GM12878 (cell line): ENCODE results near the gene SEC31B. TPM values are rescaled to one million over a fixed set of nuclear protein-coding genes. Genes with fewer than 3 reads are reported as not detected.

Source experiments
- ATAC-seq: fragments of 200-7000 bp; cut with Tn5 transposase; 3 replicates; pipeline ENCODE4 v1.9.1; 2020; ENCODE audit warnings: mild to moderate bottlenecking, moderate library complexity
- BruUV-seq: library from RNA; stranded (reverse); fragments of 400-500 nt; replicated peaks from 2 replicates; lab custom pipeline; 2021; lab: Mats Ljungman, UMichigan
- CTCF ChIA-PET: fragments of 300-600 bp; sonication (Branson Sonifier 250); formaldehyde crosslinking; extraction: SDS; loops from one replicate; lab custom pipeline; 2021; ENCODE audit warnings: inconsistent platforms; lab: Yijun Ruan, JAX
- POLR2A ChIA-PET: fragments of 350-600 bp; formaldehyde crosslinking; extraction: SDS; loops from one replicate; lab custom pipeline; 2021; ENCODE audit warnings: inconsistent platforms; lab: Charles Lee
- RAD21 ChIA-PET: fragments of 300-600 bp; sonication (Branson Sonifier 250); formaldehyde crosslinking; loops from one replicate; lab custom pipeline; 2023; ENCODE audit warnings: antibody characterized with exemption; ENCODE audit not compliant: unreplicated experiment; lab: Charles Lee
- SMC1A ChIA-PET: fragments of 300-600 bp; sonication (Branson Sonifier 250); formaldehyde crosslinking; loops from one replicate; lab custom pipeline; 2023; ENCODE audit not compliant: unreplicated experiment, uncharacterized antibody; lab: Charles Lee
- DNase-seq: peaks from one replicate; pipeline ENCODE4 v3.0.0-alpha.2; 2011; ENCODE audit warnings: low read depth, low spot score
- FAIRE-seq: peaks from 3 replicates; lab custom pipeline; 2011; peaks lifted over from hg19 to GRCh38; lab: Jason Lieb, UNC
- H2AFZ ChIP-seq: 2 replicates; pipeline ENCODE4 v1.6.0; 2011; ENCODE audit warnings: low read depth, low read length, control low read depth; ENCODE audit not compliant: control insufficient read depth
- H3K27ac ChIP-seq: 2 replicates; pipeline ENCODE4 v1.5.1; 2011; ENCODE audit warnings: control low read depth; ENCODE audit not compliant: control insufficient read depth, insufficient read depth
- H3K27me3 ChIP-seq, 2 experiments: replicated peaks in 1 of 2; 2 replicates each; pipeline versions ENCODE4 v1.6.0 to v1.6.1; 2011; ENCODE audit warnings: low read length in 1 of 2; ENCODE audit not compliant: control insufficient read depth in 2 of 2, insufficient read depth in 2 of 2
- H3K36me3 ChIP-seq, 2 experiments: 2 replicates each; pipeline ENCODE4 v1.5.1; 2011; ENCODE audit warnings: low read length in 1 of 2; ENCODE audit not compliant: control insufficient read depth in 2 of 2, insufficient read depth in 2 of 2
- H3K4me1 ChIP-seq: 2 replicates; pipeline ENCODE4 v1.6.1; 2011; ENCODE audit warnings: mild to moderate bottlenecking, low read length, moderate library complexity, mixed read lengths; ENCODE audit not compliant: control insufficient read depth, insufficient read depth
- H3K4me2 ChIP-seq: 2 replicates; pipeline ENCODE4 v1.6.0; 2011; ENCODE audit warnings: control low read depth; ENCODE audit not compliant: control insufficient read depth, insufficient read depth
- H3K4me3 ChIP-seq: fragments of 200-600 bp; sonication (generic); 2 replicates; pipeline ENCODE4 v1.5.1; 2016
- H3K79me2 ChIP-seq: 2 replicates; pipeline ENCODE4 v1.6.0; 2011; ENCODE audit warnings: low read length; ENCODE audit not compliant: control insufficient read depth, insufficient read depth
- H3K9ac ChIP-seq: 2 replicates; pipeline ENCODE4 v1.8.0; 2011; ENCODE audit warnings: low read length, control low read depth, mixed read lengths; ENCODE audit not compliant: control insufficient read depth, insufficient read depth
- H3K9me3 ChIP-seq: replicated peaks from 3 replicates; pipeline ENCODE4 v1.5.1; 2011; ENCODE audit warnings: mild to moderate bottlenecking, low read length; ENCODE audit not compliant: control insufficient read depth, insufficient read depth
- H4K20me1 ChIP-seq: 2 replicates; pipeline ENCODE4 v1.6.0; 2011; ENCODE audit not compliant: control insufficient read depth, insufficient read depth
- CHD2 ChIP-seq: IDR thresholded peaks from 2 replicates; pipeline ENCODE4 v1.6.1; 2011; ENCODE audit warnings: low read depth, low read length, improper control_type of control experiment, borderline replicate concordance
- DPF2 ChIP-seq: fragments of 450-650 bp; IDR thresholded peaks from 2 replicates; pipeline ENCODE4 v1.6.1; 2017; ENCODE audit warnings: mild to moderate bottlenecking
- FOS ChIP-seq: IDR thresholded peaks from 3 replicates; pipeline ENCODE4 v1.6.1; 2011; ENCODE audit warnings: borderline replicate concordance; ENCODE audit not compliant: insufficient read length; ENCODE audit errors: extremely low read depth
- NR2C2 ChIP-seq: IDR thresholded peaks from 2 replicates; pipeline ENCODE4 v1.6.1; 2011; ENCODE audit warnings: borderline replicate concordance, low read depth; ENCODE audit not compliant: control insufficient read depth, insufficient read length
- PAX8 ChIP-seq: fragments of 450-650 bp; IDR thresholded peaks from 2 replicates; pipeline ENCODE4 v1.6.1; 2017; ENCODE audit warnings: mild to moderate bottlenecking, moderate library complexity
- PBX3 ChIP-seq: IDR thresholded peaks from 2 replicates; pipeline ENCODE4 v1.6.1; 2011; ENCODE audit warnings: mild to moderate bottlenecking, low read depth, low read length, moderate library complexity; ENCODE audit not compliant: insufficient replicate concordance
- PKNOX1 ChIP-seq: fragments of 450-650 bp; IDR thresholded peaks from 2 replicates; pipeline ENCODE4 v1.6.1; 2016; ENCODE audit warnings: mild to moderate bottlenecking
- SKIL ChIP-seq: fragments of 450-650 bp; IDR thresholded peaks from 2 replicates; pipeline ENCODE4 v1.6.1; 2017; ENCODE audit warnings: mild to moderate bottlenecking, low read depth, inconsistent platforms; ENCODE audit not compliant: poor library complexity, severe bottlenecking
- SMAD1 ChIP-seq: fragments of 450-650 bp; IDR thresholded peaks from 2 replicates; pipeline ENCODE4 v1.6.1; 2018; ENCODE audit warnings: mild to moderate bottlenecking, low read depth; ENCODE audit not compliant: partially characterized antibody
- SREBF2 ChIP-seq: IDR thresholded peaks from 2 replicates; pipeline ENCODE4 v1.6.1; 2012; ENCODE audit warnings: mild to moderate bottlenecking, low read length
- WGBS: methylation state at CpG from one replicate; pipeline ENCODE4 v1.1.6; 2016; ENCODE audit warnings: low lambda C conversion rate; ENCODE audit not compliant: insufficient replicate concordance, insufficient coverage; ENCODE audit errors: missing lambda C conversion rate; 5-methylcytosine and 5-hydroxymethylcytosine counted together
- in situ Hi-C: fragments of 300-500 bp; cut with MboI; formaldehyde crosslinking; loops from 9 replicates; pipeline ENCODE4 v1.14.3; 2018; ENCODE audit warnings: mixed read lengths
- intact Hi-C: fragments of 100-400 bp; cut with micrococcal nuclease; formaldehyde crosslinking; loops from one replicate; pipeline ENCODE4 v1.14.2; 2022; ENCODE audit not compliant: unreplicated experiment
- polyA plus RNA-seq, 11 experiments: library from polyadenylated mRNA; depleted of rRNA in 4 of 11; unstranded in 6 of 11; stranded (reverse) in 5 of 11; fragments of >200 nt; fragmentation: Nextera tagmentation in 4 of 11; fragmentation: Illumina TruSeq in 1 of 11; extraction: Ambion mirVana in 4 of 11; extraction: Trizol in 1 of 11; gene quantifications; 1 replicate in 1 of 11; 2 replicates in 10 of 11; pipeline versions ENCODE4 v1.2.1 to v1.2.3, GENCODE V29; 2011 to 2016; ENCODE audit warnings: inconsistent platforms in 2 of 11, missing spikeins in 2 of 11, low read depth in 1 of 11
- total RNA-seq, 4 experiments: library from RNA; depleted of rRNA in 3 of 4; stranded (reverse); fragments of >200 nt in 3 of 4; fragmentation: Illumina TruSeq in 1 of 4; extraction: Trizol in 1 of 4; gene quantifications; 2 replicates each; pipeline versions ENCODE4 v1.2.1 to v1.2.3, GENCODE V29; 2013 to 2021

Gene SEC31B
- total and polyA plus RNA-seq, 10 of the 15 experiments (the other 5 are each of a cell fraction or from before 2014, with no cell fraction given) = 3.4 to 24.3 (median 9.9) TPM

- WGBS = 48% methylated on average over 3 of the region's 3 CpGs
- Histone ChIP-seq H3K4me1 (no peaks in the 10 kb centered on the region), H3K27me3 (peaks cover 5 to 7% of the 10 kb centered on the region in 2 experiments; a peak in 3 of 4 replicates), H3K4me3 (no peak overlapping the region), H2AFZ (no peak overlapping the region), H4K20me1 (no peaks in the 10 kb centered on the region), H3K9ac (no peak overlapping the region), H3K27ac (no peak overlapping the region), H3K9me3 (no peaks in the 10 kb centered on the region), H3K4me2 (no peak overlapping the region), H3K36me3 (no peaks in the 10 kb centered on the region)
- POLR2A ChIA-PET = no interaction called here
- ATAC-seq = no peak
- SMC1A ChIA-PET = interaction anchor here (1.4 kb wide), 1 partner anchor 29 kb away, joined by 3 read pairs; no protein-coding TSS in a partner anchor
- no TSS peak for BruUV-seq
- in situ Hi-C loops = no loop called here
- DNase-seq = no peak
- RAD21 ChIA-PET = no interaction called here
- no peak for FAIRE-seq
- CTCF ChIA-PET = interaction anchor here (0.6 kb wide), 1 partner anchor 12 kb away, joined by 3 read pairs; no protein-coding TSS in a partner anchor
- no peak for TF ChIP-seq CHD2
- TF ChIP-seq, all 136 proteins: peak for 0
- intact Hi-C loops = no loop called here
- H3K79me2 ChIP-seq = no peaks in the 10 kb centered on the region
Measured at GRCh38 chr10:100566561-100566960, 46.9 kb upstream of the SEC31B start.

GRCh38 chr10:100565206-100565985, 45.7 kb upstream of the SEC31B start:
- DNase-seq (no peak), FAIRE-seq (no peak), ATAC-seq (no peak)
- no peak overlapping the region for H2AFZ ChIP-seq
- ChIA-PET SMC1A (interaction anchor here (1.4 kb wide), 1 partner anchor 28 kb away, joined by 3 read pairs; no protein-coding TSS in a partner anchor), POLR2A (no interaction called here), CTCF (no interaction called here), RAD21 (no interaction called here)
- no peak overlapping the region for H3K4me3 ChIP-seq
- no peaks in the 10 kb centered on the region for H3K4me1 ChIP-seq
- no TSS peak for BruUV-seq
- no peaks in the 10 kb centered on the region for H3K36me3 ChIP-seq
- H3K27ac ChIP-seq = no peak overlapping the region
- no peaks in the 10 kb centered on the region for H3K79me2 ChIP-seq
- H3K9ac ChIP-seq = no peak overlapping the region
- peaks cover 5% of the 10 kb centered on the region in 2 experiments; a peak in 3 of 4 replicates for H3K27me3 ChIP-seq
- H3K9me3 ChIP-seq = no peaks in the 10 kb centered on the region
- intact Hi-C loops = no loop called here
- in situ Hi-C loops = no loop called here
- WGBS = 62% methylated on average over 9 of the region's 9 CpGs
- no peak overlapping the region for H3K4me2 ChIP-seq
- no peaks in the 10 kb centered on the region for H4K20me1 ChIP-seq
- no peak for TF ChIP-seq DPF2
- no peak for TF ChIP-seq NR2C2
- no peak for TF ChIP-seq PBX3
- TF ChIP-seq SREBF2 = no peak
- no peak for TF ChIP-seq SMAD1
- no peak for TF ChIP-seq PKNOX1
- TF ChIP-seq SKIL = no peak
- TF ChIP-seq FOS = no peak
- TF ChIP-seq PAX8 = no peak
